ENCODE results near the gene PARD3B.

PARD3B gene

GRCh38 chr2:205145888-205146287 lies 600.6 kb downstream of the PARD3B start:
- Histone ChIP-seq H3K36me3 (ENCODE audit: control insufficient read depth, insufficient read depth, low read length) (no peaks in the 10 kb centered on the region), H3K4me3 (replicated peaks; ENCODE audit: low read depth, low read length) (no peak overlapping the region), H3K27me3 (replicated peaks; ENCODE audit: control insufficient read depth, insufficient read depth, low read length) (no peaks in the 10 kb centered on the region)
- no peak for DNase-seq (ENCODE audit: extremely low read depth, insufficient read length)
- TF ChIP-seq CTCF (IDR thresholded peaks at IDR 0.05; ENCODE audit: insufficient read depth, low read length, poor library complexity, severe bottlenecking), result no peak

GRCh38 chr2:205148755-205149154 lies 603.5 kb downstream of the PARD3B start:
- no peak for TF ChIP-seq CTCF (IDR thresholded peaks at IDR 0.05; ENCODE audit: insufficient read depth, low read length, poor library complexity, severe bottlenecking)
- no peak for DNase-seq (ENCODE audit: extremely low read depth, insufficient read length)
- H3K36me3 ChIP-seq (ENCODE audit: control insufficient read depth, insufficient read depth, low read length), result no peaks in the 10 kb centered on the region
- no peak overlapping the region for H3K4me3 ChIP-seq (replicated peaks; ENCODE audit: low read depth, low read length)
- no peaks in the 10 kb centered on the region for H3K27me3 ChIP-seq (replicated peaks; ENCODE audit: control insufficient read depth, insufficient read depth, low read length)

GRCh38 chr2:205156457-205156856 lies 611.2 kb downstream of the PARD3B start:
- H3K27me3 ChIP-seq (replicated peaks; ENCODE audit: control insufficient read depth, insufficient read depth, low read length), result no peaks in the 10 kb centered on the region
- TF ChIP-seq CTCF (IDR thresholded peaks at IDR 0.05; ENCODE audit: insufficient read depth, low read length, poor library complexity, severe bottlenecking), result no peak
- no peak for DNase-seq (ENCODE audit: extremely low read depth, insufficient read length)

GRCh38 chr2:205158404-205158803 lies 613.1 kb downstream of the PARD3B start:
- Histone ChIP-seq H3K4me3 (replicated peaks; ENCODE audit: low read depth, low read length) (no peak overlapping the region), H3K36me3 (ENCODE audit: control insufficient read depth, insufficient read depth, low read length) (no peaks in the 10 kb centered on the region), H3K27me3 (replicated peaks; ENCODE audit: control insufficient read depth, insufficient read depth, low read length) (no peaks in the 10 kb centered on the region)
- DNase-seq (ENCODE audit: extremely low read depth, insufficient read length), result no peak
- no peak for TF ChIP-seq CTCF (IDR thresholded peaks at IDR 0.05; ENCODE audit: insufficient read depth, low read length, poor library complexity, severe bottlenecking)

More at GRCh38 chr2:205156457-205156856, 611.2 kb downstream of the PARD3B start:
- Histone ChIP-seq H3K36me3 (ENCODE audit: control insufficient read depth, insufficient read depth, low read length) (no peaks in the 10 kb centered on the region), H3K4me3 (replicated peaks; ENCODE audit: low read depth, low read length) (no peak overlapping the region)

- Histone ChIP-seq H3K36me3 (ENCODE audit: control insufficient read depth, insufficient read depth, low read length) (no peaks in the 10 kb centered on the region), H3K4me3 (replicated peaks; ENCODE audit: low read depth, low read length) (no peak overlapping the region), H3K27me3 (replicated peaks; ENCODE audit: control insufficient read depth, insufficient read depth, low read length) (no peaks in the 10 kb centered on the region)
- DNase-seq (ENCODE audit: extremely low read depth, insufficient read length), result no peak
- no peak for TF ChIP-seq CTCF (IDR thresholded peaks at IDR 0.05; ENCODE audit: insufficient read depth, low read length, poor library complexity, severe bottlenecking)
Observed at GRCh38 chr2:205161156-205161839, 616.0 kb downstream of the PARD3B start.

- no peak overlapping the region for H3K4me3 ChIP-seq (replicated peaks; ENCODE audit: low read depth, low read length)
- no peak for TF ChIP-seq CTCF (IDR thresholded peaks at IDR 0.05; ENCODE audit: insufficient read depth, low read length, poor library complexity, severe bottlenecking)
- no peak for DNase-seq (ENCODE audit: extremely low read depth, insufficient read length)
- H3K36me3 ChIP-seq (ENCODE audit: control insufficient read depth, insufficient read depth, low read length), result no peaks in the 10 kb centered on the region
- no peaks in the 10 kb centered on the region for H3K27me3 ChIP-seq (replicated peaks; ENCODE audit: control insufficient read depth, insufficient read depth, low read length)
Observed at GRCh38 chr2:205166745-205167144, 621.5 kb downstream of the PARD3B start.
